Neural progenitor cell (in vitro differentiated cells): ENCODE measurements around the gene CETN3.

Experiments
- CTCF ChIP-seq: fragments of 200-600 bp; sonication (generic); IDR thresholded peaks from 2 replicates; pipeline ENCODE4 v1.5.1; 2017; ENCODE audit warnings: antibody characterized with exemption, mild to moderate bottlenecking
- EZH2 ChIP-seq: fragments of 200-600 bp; sonication (generic); IDR thresholded peaks from 2 replicates; pipeline ENCODE4 v1.6.1; 2017; ENCODE audit warnings: antibody characterized with exemption, mild to moderate bottlenecking, moderate library complexity

- no peak for TF ChIP-seq EZH2
- TF ChIP-seq CTCF: no peak
Observed at GRCh38 chr5:90347462-90347861, 62.1 kb downstream of the CETN3 start.
